ENCODE measurements around the gene RPUSD4. TPM values are rescaled to one million over a fixed set of nuclear protein-coding genes. Genes with fewer than 3 reads are reported as not detected.

Gene RPUSD4
- total RNA-seq, 4 donors from 2014 or later: 11.7 to 35.3 (median 23.6) TPM

GRCh38 chr11:126186708-126187529, 24.5 kb downstream of the RPUSD4 start:
- no peaks in the 10 kb centered on the region for H3K36me3 ChIP-seq

GRCh38 chr11:126186025-126186698, 25.3 kb downstream of the RPUSD4 start:
- H3K4me1 ChIP-seq: peaks cover 0 to 5% (median 0%) of the 10 kb centered on the region in 4 donors
- H3K4me3 ChIP-seq: no peak overlapping the region
- no peak for DNase-seq
- H3K9me3 ChIP-seq: no peaks in the 10 kb centered on the region
- H3K36me3 ChIP-seq: no peaks in the 10 kb centered on the region
- H3K27me3 ChIP-seq: no peaks in the 10 kb centered on the region
- no peak for TF ChIP-seq POLR2A (IDR thresholded peaks at IDR 0.05)
- TF ChIP-seq CTCF (IDR thresholded peaks at IDR 0.05): no peak
- H3K27ac ChIP-seq: no peak overlapping the region

More at GRCh38 chr11:126186708-126187529, 24.5 kb downstream of the RPUSD4 start:
- H3K27ac ChIP-seq: no peak overlapping the region
- H3K9me3 ChIP-seq: no peaks in the 10 kb centered on the region
- H3K4me3 ChIP-seq: no peak overlapping the region
- peaks cover 0 to 5% (median 0%) of the 10 kb centered on the region in 4 donors for H3K4me1 ChIP-seq
- H3K27me3 ChIP-seq: no peaks in the 10 kb centered on the region
- DNase-seq: no peak
- TF ChIP-seq CTCF (IDR thresholded peaks at IDR 0.05): peak in 3 of 6 experiments; percentile 18 to 25 (median 23)
- TF ChIP-seq POLR2A (IDR thresholded peaks at IDR 0.05): no peak

GRCh38 chr11:126185259-126186024, 26.0 kb downstream of the RPUSD4 start:
- Histone ChIP-seq H3K27me3 (no peaks in the 10 kb centered on the region), H3K9me3 (no peaks in the 10 kb centered on the region), H3K36me3 (no peaks in the 10 kb centered on the region), H3K4me3 (no peak overlapping the region), H3K27ac (no peak overlapping the region), H3K4me1 (peaks cover 0 to 5% (median 0%) of the 10 kb centered on the region in 4 donors)
- no peak for DNase-seq
- TF ChIP-seq POLR2A (IDR thresholded peaks at IDR 0.05) (no peak), CTCF (IDR thresholded peaks at IDR 0.05) (no peak)

DNA sequence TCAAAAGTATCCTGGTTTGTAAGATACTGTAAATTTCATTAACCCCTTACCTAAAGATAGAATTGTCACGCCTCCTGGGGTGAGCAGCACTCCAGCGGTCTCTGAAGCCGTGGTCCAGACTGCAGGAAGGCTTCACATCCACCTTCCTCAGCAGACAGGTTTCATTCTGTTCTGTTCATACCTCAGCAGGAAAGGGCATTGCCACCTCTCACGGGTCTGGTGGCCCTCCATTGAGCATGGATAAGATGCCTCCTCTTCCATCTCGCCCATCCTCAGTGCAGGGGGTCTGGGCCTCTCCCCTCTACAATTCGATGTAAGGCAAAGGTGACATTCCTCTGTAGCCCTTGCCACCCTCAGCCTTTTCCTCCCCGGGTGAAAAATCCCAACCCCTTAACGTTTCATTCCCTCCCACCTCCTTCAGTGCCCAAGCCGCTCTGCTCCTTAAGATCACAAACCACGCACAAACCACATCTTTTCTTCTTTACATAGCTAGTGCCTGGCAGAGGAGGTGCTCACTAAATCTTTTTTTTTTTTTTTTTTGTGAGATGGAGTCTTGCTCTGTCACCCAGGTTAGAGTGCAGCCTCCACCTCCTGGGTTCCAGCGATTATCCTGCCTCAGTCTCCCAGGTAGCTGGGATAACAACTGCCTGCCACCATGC, 28.5 kb downstream of the RPUSD4 start:
- no peaks in the 10 kb centered on the region for H3K36me3 ChIP-seq
- H3K27ac ChIP-seq: no peak overlapping the region
- TF ChIP-seq CTCF (IDR thresholded peaks at IDR 0.05) (no peak), POLR2A (IDR thresholded peaks at IDR 0.05) (no peak)
- H3K27me3 ChIP-seq: no peaks in the 10 kb centered on the region
- H3K9me3 ChIP-seq: no peaks in the 10 kb centered on the region
- no peak overlapping the region for H3K4me3 ChIP-seq
- DNase-seq: no peak
- H3K4me1 ChIP-seq: peaks cover 0 to under 1% (median 0%) of the 10 kb centered on the region in 4 donors
